HG02884 (cell line): Measurements from ENCODE around the gene OR8K3.

Source experiments
- ATAC-seq: cut with Tn5 transposase; IDR thresholded peaks from one replicate; pipeline ENCODE4 v1.9.1; 2021; ENCODE audit warnings: mild to moderate bottlenecking, moderate library complexity; ENCODE audit not compliant: unreplicated experiment

OR8K3 gene

DNA sequence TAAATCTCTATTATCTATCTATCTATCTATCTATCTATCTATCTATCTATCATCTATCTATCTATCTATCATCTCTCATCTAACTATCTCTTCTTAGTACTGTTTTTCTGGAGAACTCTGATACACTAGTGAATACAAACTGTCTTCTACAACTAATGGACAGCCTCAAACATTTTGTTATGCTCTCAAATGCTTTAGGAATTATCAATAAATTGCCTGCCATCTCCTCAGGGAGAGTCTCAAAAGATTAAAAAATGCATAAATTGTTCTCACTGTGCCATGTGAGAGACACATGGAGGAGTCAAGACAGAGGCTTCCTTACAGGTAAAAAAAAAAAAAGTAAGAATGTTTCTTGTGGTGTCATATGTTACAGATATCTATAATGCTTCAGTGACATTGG is at the start of gene OR8K3:
Gene OR8K3 (plus strand): TSS at position 301 of the 400 bp plus-strand sequence. CDS start 3,163 bp downstream, outside the sequence.
- ATAC-seq = no peak

DNA sequence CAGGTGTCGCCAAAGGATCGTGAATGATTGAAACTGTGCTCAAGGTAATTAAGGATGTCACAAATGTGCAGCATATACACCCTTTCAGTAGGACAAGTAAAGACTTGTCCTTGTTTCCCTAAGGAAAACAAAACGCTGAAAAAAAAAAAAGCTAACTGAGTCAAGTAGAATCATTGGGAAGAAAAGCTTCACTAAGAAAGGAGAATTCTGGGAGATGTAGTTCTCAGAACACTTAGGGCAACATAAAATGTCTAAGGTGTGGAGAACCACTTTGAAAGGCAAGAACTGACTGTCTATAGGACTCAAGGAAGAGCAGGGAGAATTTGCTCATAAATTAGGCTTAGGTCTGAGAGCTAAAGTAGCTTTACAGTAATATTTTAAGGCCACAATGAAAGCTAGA is 43.9 kb upstream of the OR8K3 start:
- no peak for ATAC-seq

DNA sequence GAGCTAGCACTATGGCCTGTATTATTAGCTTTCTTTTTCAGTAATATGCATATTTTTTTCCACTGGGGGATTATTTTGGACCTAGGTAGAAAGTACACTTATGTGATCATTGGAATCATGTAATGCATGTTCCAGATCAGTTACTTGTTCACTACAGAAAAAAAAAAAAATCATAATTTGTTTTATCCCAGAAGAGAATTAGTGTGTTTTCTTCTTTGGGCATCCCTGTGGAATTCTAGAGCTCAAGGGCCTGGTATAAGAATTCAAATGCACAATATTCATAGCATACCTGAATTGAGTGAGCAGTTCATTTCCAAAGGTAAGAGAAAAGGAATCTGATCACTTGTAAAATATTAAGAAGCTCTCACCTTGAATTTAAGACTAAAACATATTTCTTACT is 41.1 kb upstream of the OR8K3 start, which contains the start of gene OR5T1:
Gene OR5T1 (plus strand): TSS at position 301 of the 400 bp plus-strand sequence. CDS start 1,485 bp downstream, outside the sequence.
- ATAC-seq = no peak

DNA sequence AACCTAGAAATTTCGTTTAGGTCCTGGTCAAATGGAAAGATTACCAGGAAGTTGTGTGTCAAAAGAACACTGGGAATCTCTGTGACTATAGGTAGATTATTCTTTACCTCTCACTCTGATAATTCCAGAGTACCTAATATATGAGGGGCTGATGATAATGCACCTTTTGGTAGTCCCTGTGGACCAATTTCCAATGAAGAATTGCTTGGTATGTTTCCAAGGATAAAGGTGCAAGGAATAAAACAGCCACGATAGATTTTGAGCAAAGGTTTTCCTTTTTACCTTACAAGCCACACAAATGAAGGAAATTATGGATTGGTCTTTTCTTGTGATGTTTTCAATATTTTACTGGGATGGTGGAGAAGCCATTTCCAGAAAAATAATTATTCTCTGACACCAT is 22.8 kb upstream of the OR8K3 start, which contains the start of gene OR8H1:
Gene OR8H1 (minus strand): TSS at position 101 of the 400 bp plus-strand sequence. CDS start 1,192 bp downstream, outside the sequence.
- ATAC-seq = no peak

DNA sequence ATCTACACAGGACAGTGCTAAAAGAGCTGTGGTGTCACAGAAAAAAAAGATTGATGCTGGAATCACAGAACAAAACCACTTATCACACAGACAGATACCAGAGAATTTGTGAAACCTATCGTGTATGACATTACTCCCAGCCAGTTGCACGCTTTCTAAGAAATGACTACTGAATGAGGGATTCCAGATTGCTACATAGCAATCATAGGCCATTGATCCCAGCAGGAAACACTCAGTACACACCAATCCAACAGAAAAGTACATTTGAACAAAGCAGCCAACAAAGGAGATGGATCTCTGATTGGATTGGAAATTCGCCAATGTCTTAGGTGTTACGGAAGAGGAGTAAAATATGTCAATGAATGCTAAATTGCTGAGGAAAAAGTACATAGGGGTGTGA is 18.0 kb upstream of the OR8K3 start:
- ATAC-seq = no peak

DNA sequence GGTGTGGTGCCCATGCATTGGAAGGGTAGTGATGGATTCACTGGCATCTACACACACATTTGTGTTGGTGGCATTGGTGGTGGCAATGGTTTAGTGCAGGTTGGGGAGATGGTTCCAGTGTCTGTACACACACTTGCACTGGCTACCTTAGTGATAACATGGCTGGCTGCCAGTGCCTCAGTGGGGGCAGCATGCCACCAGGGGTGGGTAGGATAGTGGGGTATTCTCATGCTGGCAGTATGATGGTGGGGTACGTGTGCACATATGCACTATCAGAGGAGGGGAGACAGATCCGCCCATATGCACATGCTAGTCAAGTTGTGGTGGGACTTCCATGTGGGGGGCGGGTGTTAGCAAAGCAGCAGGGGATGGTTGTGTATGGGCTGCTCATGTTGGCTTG is 7.1 kb upstream of the OR8K3 start:
- no peak for ATAC-seq

DNA sequence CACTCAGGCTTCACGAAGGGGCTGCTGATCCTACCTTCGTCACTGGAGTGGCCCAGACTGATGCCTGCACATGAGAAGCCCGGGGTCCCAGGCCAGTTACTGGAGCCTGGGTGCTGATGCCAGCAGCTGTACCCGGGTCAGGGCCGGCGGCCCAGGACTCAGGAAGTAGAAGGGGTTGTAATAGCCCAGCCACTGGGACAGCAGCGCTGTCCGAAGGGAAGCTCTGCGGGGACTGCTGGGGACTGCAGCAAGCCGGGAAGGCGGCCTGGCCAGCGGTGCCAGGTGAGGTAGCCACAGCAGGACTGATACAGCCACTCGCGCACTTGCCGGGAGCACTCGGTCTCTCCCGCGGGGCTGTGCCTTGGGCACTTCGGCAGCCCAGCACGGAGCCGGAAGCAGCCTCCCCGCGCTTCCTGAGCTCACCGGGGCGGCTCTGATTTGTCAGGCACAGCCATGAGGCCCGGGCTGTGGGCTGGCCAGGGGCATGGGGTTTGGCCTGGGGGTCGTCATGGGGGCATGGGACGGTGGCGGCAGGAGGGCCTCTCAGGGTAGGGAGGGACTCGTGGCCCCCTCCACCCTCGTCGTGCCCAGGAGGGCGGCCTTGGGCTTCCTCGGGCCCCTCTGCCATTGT is 17.0 kb downstream of the OR8K3 start:
- no peak for ATAC-seq

DNA sequence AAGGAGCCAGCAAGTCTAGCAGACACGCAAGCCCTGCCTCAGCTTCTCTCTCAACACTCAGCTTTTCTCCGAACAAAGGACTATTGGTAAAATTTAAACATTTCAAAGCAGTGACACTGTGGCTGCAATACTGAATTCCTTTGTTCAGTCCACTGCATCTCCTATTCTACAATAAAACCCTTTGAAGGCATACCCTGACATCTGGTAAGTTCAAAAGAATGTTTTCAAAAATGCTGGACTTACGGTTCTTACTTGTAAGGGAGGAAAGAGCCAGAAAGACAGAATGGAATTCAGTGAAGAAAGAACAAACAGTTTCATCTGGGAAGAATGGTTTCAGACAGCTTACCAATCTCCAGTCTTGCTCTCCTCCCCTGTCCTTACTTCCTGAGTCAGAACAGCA is 18.2 kb downstream of the OR8K3 start:
- ATAC-seq = no peak

DNA sequence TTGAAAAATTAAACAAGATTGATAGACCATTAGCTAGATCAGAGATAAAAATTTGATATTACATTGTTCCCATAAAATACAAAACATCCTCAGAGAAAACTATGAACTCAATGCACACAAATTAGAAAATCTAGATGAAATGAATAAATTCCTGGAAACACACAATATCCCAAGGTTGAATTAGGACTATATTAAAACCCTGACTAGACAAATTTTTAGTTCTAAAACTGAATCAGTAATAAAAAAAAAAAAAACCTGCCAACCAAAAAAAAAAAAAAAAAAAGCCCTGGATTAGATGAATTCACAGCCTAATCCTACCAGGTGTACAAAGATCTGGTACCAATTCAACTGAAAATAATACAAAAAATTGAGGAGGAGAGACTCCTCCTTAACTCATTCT is 25.3 kb downstream of the OR8K3 start:
- no peak for ATAC-seq

DNA sequence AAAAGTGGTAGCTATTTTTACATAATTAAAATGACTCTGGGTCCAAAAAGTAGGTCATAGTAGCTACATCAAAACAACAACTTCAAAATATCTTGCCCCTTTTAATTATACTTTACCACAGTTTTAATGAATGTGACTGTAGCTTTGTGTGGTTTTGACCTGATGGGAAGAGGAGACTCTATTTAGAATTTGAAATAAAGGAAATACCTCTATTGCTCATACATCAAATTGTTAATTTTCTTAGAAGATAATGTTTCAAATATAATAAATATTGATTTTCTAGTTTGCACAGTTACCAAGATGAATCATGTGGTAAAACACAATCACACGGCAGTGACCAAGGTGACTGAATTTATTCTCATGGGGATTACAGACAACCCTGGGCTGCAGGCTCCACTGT is 30.8 kb downstream of the OR8K3 start, which contains the start of gene OR8K1:
Gene OR8K1 (plus strand): TSS at position 301 of the 400 bp plus-strand sequence. CDS start 0 bp downstream, at position 301.
- no peak for ATAC-seq

DNA sequence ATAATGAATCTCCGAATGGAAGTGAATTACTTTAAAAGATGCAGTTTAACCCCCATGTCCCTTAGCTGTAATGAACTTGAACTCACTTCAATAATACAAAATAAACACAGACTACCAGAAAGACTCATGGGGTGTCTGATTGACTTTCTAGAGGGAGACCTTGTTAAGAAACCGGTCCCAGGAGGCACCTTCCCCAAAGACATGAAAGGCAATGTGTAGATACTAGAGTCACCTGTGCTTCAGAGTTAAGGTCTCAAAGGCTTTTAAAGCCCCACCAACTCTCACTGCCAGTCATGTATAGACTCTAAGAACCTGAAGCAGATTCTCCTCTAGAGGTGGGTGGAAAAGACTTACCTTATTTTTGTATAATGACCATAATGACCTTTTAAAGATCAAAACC is 39.0 kb downstream of the OR8K3 start, which contains the start of gene OR8J1:
Gene OR8J1 (plus strand): TSS at position 301 of the 400 bp plus-strand sequence. CDS start 5,956 bp downstream, outside the sequence.
- ATAC-seq = no peak
